Testis (tissue), 2 donors: Measurements from ENCODE around the gene AOAH.

Source experiments
- POLR2A ChIP-seq: fragments of 450-650 bp; IDR thresholded peaks from one replicate; pipeline ENCODE4 v1.6.1; 2017; ENCODE audit warnings: antibody characterized with exemption, mild to moderate bottlenecking, moderate library complexity
- TF ChIP-seq, protein P1 (sequence below), 3 experiments: fragments of 450-650 bp in 2 of 3; fragments of 200-600 bp in 1 of 3; sonication (generic) in 1 of 3; IDR thresholded peaks; one replicate each; pipeline ENCODE4 v1.5.1; 2016 to 2019; ENCODE audit warnings: antibody characterized with exemption in 3 of 3, mild to moderate bottlenecking in 2 of 3, moderate library complexity in 1 of 3

DNA sequence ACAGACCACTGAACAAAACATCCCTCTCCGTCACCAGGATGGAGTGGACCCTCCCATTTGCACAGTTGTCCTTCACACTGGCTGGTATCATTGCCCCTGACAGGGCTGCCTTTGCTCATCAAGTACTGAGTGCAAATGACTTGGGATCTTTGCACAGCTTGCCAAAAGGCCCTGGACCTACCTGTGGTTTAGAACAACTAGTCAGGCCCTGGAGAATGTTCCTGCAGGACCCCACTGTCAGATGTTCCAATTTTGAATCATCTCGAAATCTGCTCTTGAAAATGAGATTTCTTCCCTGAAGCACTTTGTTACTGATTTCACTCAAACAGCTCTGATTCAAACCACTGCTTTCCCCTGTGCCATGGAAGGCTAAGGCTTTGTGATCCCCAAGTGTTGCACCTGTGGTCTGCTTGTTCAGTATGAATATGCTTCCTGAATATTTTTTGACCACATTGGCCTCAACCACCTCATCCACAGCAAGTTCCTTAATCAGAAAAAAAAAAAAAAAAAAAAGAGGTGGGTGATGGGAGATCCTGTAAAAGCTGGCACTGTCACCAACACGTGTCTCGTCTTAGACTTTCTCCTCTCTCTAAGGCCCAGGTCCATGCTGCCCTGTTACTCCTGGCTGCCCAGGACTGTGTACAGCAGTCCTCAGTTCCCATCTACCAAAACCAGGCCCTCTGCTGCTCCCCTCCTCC, 2.7 kb upstream of the AOAH start:
- TF ChIP-seq, protein P1, sequence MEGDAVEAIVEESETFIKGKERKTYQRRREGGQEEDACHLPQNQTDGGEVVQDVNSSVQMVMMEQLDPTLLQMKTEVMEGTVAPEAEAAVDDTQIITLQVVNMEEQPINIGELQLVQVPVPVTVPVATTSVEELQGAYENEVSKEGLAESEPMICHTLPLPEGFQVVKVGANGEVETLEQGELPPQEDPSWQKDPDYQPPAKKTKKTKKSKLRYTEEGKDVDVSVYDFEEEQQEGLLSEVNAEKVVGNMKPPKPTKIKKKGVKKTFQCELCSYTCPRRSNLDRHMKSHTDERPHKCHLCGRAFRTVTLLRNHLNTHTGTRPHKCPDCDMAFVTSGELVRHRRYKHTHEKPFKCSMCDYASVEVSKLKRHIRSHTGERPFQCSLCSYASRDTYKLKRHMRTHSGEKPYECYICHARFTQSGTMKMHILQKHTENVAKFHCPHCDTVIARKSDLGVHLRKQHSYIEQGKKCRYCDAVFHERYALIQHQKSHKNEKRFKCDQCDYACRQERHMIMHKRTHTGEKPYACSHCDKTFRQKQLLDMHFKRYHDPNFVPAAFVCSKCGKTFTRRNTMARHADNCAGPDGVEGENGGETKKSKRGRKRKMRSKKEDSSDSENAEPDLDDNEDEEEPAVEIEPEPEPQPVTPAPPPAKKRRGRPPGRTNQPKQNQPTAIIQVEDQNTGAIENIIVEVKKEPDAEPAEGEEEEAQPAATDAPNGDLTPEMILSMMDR (IDR thresholded peaks at IDR 0.05): no peak
- no peak for TF ChIP-seq POLR2A
